ENCODE data around the gene KCNQ1.

The KCNQ1 gene

GRCh38 chr11:2515401-2516275 is 70.8 kb downstream of the KCNQ1 start:
- TF ChIP-seq Cebpa-rat (IDR thresholded peaks at IDR 0.05) = no peak
- H3K27me3 ChIP-seq = no peaks in the 10 kb centered on the region
- no peak overlapping the region for H3K27ac ChIP-seq
- H3K4me1 ChIP-seq = peaks cover 40% of the 10 kb centered on the region
- H3K4me3 ChIP-seq = no peak overlapping the region
- no peaks in the 10 kb centered on the region for H3K36me3 ChIP-seq
- no peak overlapping the region for H3K4me2 ChIP-seq
- no peak overlapping the region for H3K9ac ChIP-seq
- H3K9me3 ChIP-seq = no peaks in the 10 kb centered on the region
- peaks cover 45% of the 10 kb centered on the region for H4K20me1 ChIP-seq

GRCh38 chr11:2516276-2517015 is 71.6 kb downstream of the KCNQ1 start:
- TF ChIP-seq Cebpa-rat (IDR thresholded peaks at IDR 0.05) = no peak
- Histone ChIP-seq H3K9ac (no peak overlapping the region), H3K27me3 (no peaks in the 10 kb centered on the region)

GRCh38 chr11:2517016-2517385 is 72.2 kb downstream of the KCNQ1 start:
- Histone ChIP-seq H3K4me1 (peaks cover 38% of the 10 kb centered on the region), H3K27ac (no peak overlapping the region), H3K4me3 (no peak overlapping the region), H4K20me1 (peaks cover 32% of the 10 kb centered on the region; the same call in 1 of the 2 replicates), H3K27me3 (no peaks in the 10 kb centered on the region), H3K4me2 (no peak overlapping the region), H3K36me3 (no peaks in the 10 kb centered on the region), H3K9ac (no peak overlapping the region), H3K9me3 (no peaks in the 10 kb centered on the region)
- TF ChIP-seq Cebpa-rat (IDR thresholded peaks at IDR 0.05) = no peak

More at GRCh38 chr11:2516276-2517015, 71.6 kb downstream of the KCNQ1 start:
- no peaks in the 10 kb centered on the region for H3K9me3 ChIP-seq
- H3K36me3 ChIP-seq = no peaks in the 10 kb centered on the region
- peaks cover 38% of the 10 kb centered on the region; the same call in 1 of the 2 replicates for H4K20me1 ChIP-seq
- H3K27ac ChIP-seq = no peak overlapping the region
- no peak overlapping the region for H3K4me3 ChIP-seq
- H3K4me1 ChIP-seq = peaks cover 38% of the 10 kb centered on the region
- no peak overlapping the region for H3K4me2 ChIP-seq

GRCh38 chr11:2517386-2518064 is 72.7 kb downstream of the KCNQ1 start:
- Histone ChIP-seq H3K4me3 (no peak overlapping the region), H4K20me1 (peaks cover 27% of the 10 kb centered on the region; the same call in 1 of the 2 replicates), H3K9me3 (no peaks in the 10 kb centered on the region), H3K9ac (no peak overlapping the region), H3K27ac (no peak overlapping the region), H3K27me3 (no peaks in the 10 kb centered on the region), H3K36me3 (no peaks in the 10 kb centered on the region), H3K4me1 (peaks cover 34% of the 10 kb centered on the region), H3K4me2 (no peak overlapping the region)
- no peak for TF ChIP-seq Cebpa-rat (IDR thresholded peaks at IDR 0.05)

GRCh38 chr11:2518111-2518982 is 73.5 kb downstream of the KCNQ1 start:
- no peak for TF ChIP-seq Cebpa-rat (IDR thresholded peaks at IDR 0.05)
- Histone ChIP-seq H3K4me3 (no peak overlapping the region), H3K4me1 (peaks cover 25% of the 10 kb centered on the region), H3K4me2 (no peak overlapping the region), H3K9me3 (no peaks in the 10 kb centered on the region), H4K20me1 (peaks cover 19% of the 10 kb centered on the region; the same call in 1 of the 2 replicates), H3K27me3 (no peaks in the 10 kb centered on the region), H3K9ac (no peak overlapping the region), H3K27ac (no peak overlapping the region), H3K36me3 (no peaks in the 10 kb centered on the region)

GRCh38 chr11:2518983-2519340 is 74.2 kb downstream of the KCNQ1 start:
- Histone ChIP-seq H3K4me3 (no peak overlapping the region), H4K20me1 (peaks cover 14% of the 10 kb centered on the region; the same call in 1 of the 2 replicates), H3K4me1 (peaks cover 26% of the 10 kb centered on the region), H3K27me3 (no peaks in the 10 kb centered on the region), H3K9me3 (no peaks in the 10 kb centered on the region), H3K36me3 (no peaks in the 10 kb centered on the region), H3K9ac (no peak overlapping the region), H3K27ac (no peak overlapping the region), H3K4me2 (no peak overlapping the region)
- TF ChIP-seq Cebpa-rat (IDR thresholded peaks at IDR 0.05) = no peak

GRCh38 chr11:2519517-2519861 is 74.7 kb downstream of the KCNQ1 start:
- Histone ChIP-seq H3K27me3 (no peaks in the 10 kb centered on the region), H3K4me2 (no peak overlapping the region), H3K9me3 (no peaks in the 10 kb centered on the region), H3K9ac (no peak overlapping the region), H3K27ac (no peak overlapping the region), H3K4me3 (no peak overlapping the region), H4K20me1 (peaks cover 8% of the 10 kb centered on the region; the same call in 1 of the 2 replicates), H3K4me1 (peaks cover 32% of the 10 kb centered on the region), H3K36me3 (no peaks in the 10 kb centered on the region)
- no peak for TF ChIP-seq Cebpa-rat (IDR thresholded peaks at IDR 0.05)

GRCh38 chr11:2519862-2520735 is 75.3 kb downstream of the KCNQ1 start:
- no peak overlapping the region for H3K4me3 ChIP-seq
- H3K9me3 ChIP-seq = no peaks in the 10 kb centered on the region
- no peaks in the 10 kb centered on the region for H3K36me3 ChIP-seq
- peaks cover 38% of the 10 kb centered on the region for H3K4me1 ChIP-seq
- no peak overlapping the region; the same call in 1 of the 2 replicates for H3K4me2 ChIP-seq
- no peak for TF ChIP-seq Cebpa-rat (IDR thresholded peaks at IDR 0.05)
- no peak overlapping the region for H3K27ac ChIP-seq
- no peaks in the 10 kb centered on the region for H3K27me3 ChIP-seq
- H4K20me1 ChIP-seq = peaks cover 13% of the 10 kb centered on the region; the same call in 1 of the 2 replicates
- H3K9ac ChIP-seq = no peak overlapping the region

Data from BLaER1 (cell line).